22Rv1 (cell line): Measurements from ENCODE around the gene C2orf78.

ENCODE experiments used
- ZFX ChIP-seq: fragments of 450-650 bp; IDR thresholded peaks from 2 replicates; pipeline ENCODE4 v1.6.1; 2017; ENCODE audit warnings: antibody characterized with exemption, borderline replicate concordance
- TF ChIP-seq, protein P1 (sequence below): fragments of 450-650 bp; IDR thresholded peaks from 2 replicates; pipeline ENCODE4 v1.5.1; 2017; ENCODE audit warnings: mild to moderate bottlenecking

DNA sequence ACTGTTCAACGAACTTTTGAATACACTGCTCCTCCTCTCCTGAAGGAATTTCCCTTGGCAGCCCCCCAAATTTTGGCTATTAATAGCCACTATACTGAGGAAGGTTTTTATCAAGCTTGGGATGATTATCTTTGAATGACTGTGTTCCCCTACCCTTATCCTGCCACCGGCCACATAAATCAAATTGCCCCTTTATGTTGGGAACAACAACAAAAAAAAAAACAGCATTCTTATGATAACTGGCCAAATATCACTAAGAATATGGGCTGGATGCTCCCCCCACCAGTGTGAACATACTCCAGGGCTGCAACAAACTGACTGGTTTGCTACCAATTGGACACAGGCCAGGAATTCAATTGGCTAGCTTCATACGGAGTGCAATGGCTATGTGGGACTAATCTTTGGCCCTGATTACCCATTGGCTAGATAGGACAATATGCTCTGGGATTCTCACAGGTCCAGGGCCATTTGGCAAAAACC lies 24.7 kb upstream of the C2orf78 start:
- TF ChIP-seq, protein P1, sequence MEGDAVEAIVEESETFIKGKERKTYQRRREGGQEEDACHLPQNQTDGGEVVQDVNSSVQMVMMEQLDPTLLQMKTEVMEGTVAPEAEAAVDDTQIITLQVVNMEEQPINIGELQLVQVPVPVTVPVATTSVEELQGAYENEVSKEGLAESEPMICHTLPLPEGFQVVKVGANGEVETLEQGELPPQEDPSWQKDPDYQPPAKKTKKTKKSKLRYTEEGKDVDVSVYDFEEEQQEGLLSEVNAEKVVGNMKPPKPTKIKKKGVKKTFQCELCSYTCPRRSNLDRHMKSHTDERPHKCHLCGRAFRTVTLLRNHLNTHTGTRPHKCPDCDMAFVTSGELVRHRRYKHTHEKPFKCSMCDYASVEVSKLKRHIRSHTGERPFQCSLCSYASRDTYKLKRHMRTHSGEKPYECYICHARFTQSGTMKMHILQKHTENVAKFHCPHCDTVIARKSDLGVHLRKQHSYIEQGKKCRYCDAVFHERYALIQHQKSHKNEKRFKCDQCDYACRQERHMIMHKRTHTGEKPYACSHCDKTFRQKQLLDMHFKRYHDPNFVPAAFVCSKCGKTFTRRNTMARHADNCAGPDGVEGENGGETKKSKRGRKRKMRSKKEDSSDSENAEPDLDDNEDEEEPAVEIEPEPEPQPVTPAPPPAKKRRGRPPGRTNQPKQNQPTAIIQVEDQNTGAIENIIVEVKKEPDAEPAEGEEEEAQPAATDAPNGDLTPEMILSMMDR, result no peak
- no peak for TF ChIP-seq ZFX
